IMR-90 (cell line): Measurements from ENCODE around the gene PODXL. TPM values are rescaled to one million over a fixed set of nuclear protein-coding genes. Genes with fewer than 3 reads are reported as not detected.

Experiments
- ATAC-seq: fragments of 200-7000 bp; cut with Tn5 transposase; 2 replicates; pipeline ENCODE4 v1.9.1; 2020; ENCODE audit warnings: low read depth, mild to moderate bottlenecking, moderate library complexity
- BruUV-seq: library from RNA; stranded (reverse); fragments of 400-500 nt; replicated peaks from 2 replicates; lab custom pipeline; 2021; lab: Mats Ljungman, UMichigan
- CTCF ChIA-PET: fragments of 300-600 bp; formaldehyde crosslinking; extraction: SDS; loops from one replicate; lab custom pipeline; 2021; ENCODE audit warnings: antibody characterized with exemption; lab: Yijun Ruan, JAX
- POLR2A ChIA-PET: fragments of 300-600 bp; sonication (Branson Sonifier 250); formaldehyde crosslinking; loops from one replicate; lab custom pipeline; 2022; ENCODE audit warnings: antibody characterized with exemption; ENCODE audit not compliant: unreplicated experiment; lab: Charles Lee
- DNase-seq: peaks from one replicate; pipeline ENCODE4 v3.0.0; 2013
- H2AFZ ChIP-seq: replicated peaks from 2 replicates; pipeline ENCODE3; 2013; ENCODE audit warnings: low read length, mild to moderate bottlenecking; ENCODE audit not compliant: poor library complexity
- H2AK5ac ChIP-seq: 2 replicates; pipeline ENCODE4 v1.6.1; 2013; ENCODE audit warnings: low read depth, low read length, inconsistent platforms
- H2AK9ac ChIP-seq: replicated peaks from 2 replicates; pipeline ENCODE3; 2013; ENCODE audit warnings: mild to moderate bottlenecking, low read depth, low read length, moderate library complexity; ENCODE audit not compliant: poor library complexity
- H2BK120ac ChIP-seq: 2 replicates; pipeline ENCODE4 v1.6.1; 2013; ENCODE audit warnings: low read depth, low read length, inconsistent platforms
- H2BK15ac ChIP-seq: 3 replicates; pipeline ENCODE4 v1.6.1; 2013; ENCODE audit warnings: low read depth, low read length, inconsistent platforms
- H2BK20ac ChIP-seq: 2 replicates; pipeline ENCODE4 v1.6.1; 2013; ENCODE audit warnings: low read depth, mild to moderate bottlenecking, inconsistent platforms, low read length, moderate library complexity
- H2BK5ac ChIP-seq: 2 replicates; pipeline ENCODE4 v1.6.1; 2013; ENCODE audit warnings: mild to moderate bottlenecking, low read depth, low read length, inconsistent platforms; ENCODE audit not compliant: poor library complexity, severe bottlenecking
- H3K14ac ChIP-seq: replicated peaks from 2 replicates; pipeline ENCODE4 v1.6.1; 2013; ENCODE audit warnings: low read depth, low read length, inconsistent platforms
- H3K18ac ChIP-seq: 2 replicates; pipeline ENCODE4 v1.6.1; 2013; ENCODE audit warnings: low read depth, low read length, control low read depth
- H3K23ac ChIP-seq: 2 replicates; pipeline ENCODE4 v1.6.1; 2013; ENCODE audit warnings: low read depth, low read length, inconsistent platforms
- H3K27ac ChIP-seq: 2 replicates; pipeline ENCODE4 v1.5.1; 2013; ENCODE audit warnings: mild to moderate bottlenecking, control low read depth, low read length; ENCODE audit not compliant: insufficient read depth
- H3K27me3 ChIP-seq: 2 replicates; pipeline ENCODE4 v1.6.1; 2013; ENCODE audit warnings: low read length; ENCODE audit not compliant: control insufficient read depth, insufficient read depth
- H3K36me3 ChIP-seq: 2 replicates; pipeline ENCODE4 v1.6.1; 2013; ENCODE audit warnings: low read length, mixed read lengths; ENCODE audit not compliant: control insufficient read depth, insufficient read depth
- H3K4ac ChIP-seq: 2 replicates; pipeline ENCODE4 v1.6.1; 2013; ENCODE audit warnings: low read depth, low read length, inconsistent platforms
- H3K4me1 ChIP-seq: 2 replicates; pipeline ENCODE4 v1.6.1; 2013; ENCODE audit warnings: low read length, mixed read lengths; ENCODE audit not compliant: control insufficient read depth, insufficient read depth
- H3K4me2 ChIP-seq: 2 replicates; pipeline ENCODE4 v1.6.1; 2013; ENCODE audit warnings: low read depth, mild to moderate bottlenecking, control low read depth, low read length, moderate library complexity
- H3K4me3 ChIP-seq: 2 replicates; pipeline ENCODE4 v1.5.1; 2013; ENCODE audit warnings: low read depth, mild to moderate bottlenecking, control low read depth, low read length, moderate library complexity; ENCODE audit not compliant: insufficient read depth
- H3K56ac ChIP-seq: 2 replicates; pipeline ENCODE4 v1.6.1; 2013; ENCODE audit warnings: low read length, inconsistent platforms; ENCODE audit not compliant: insufficient read depth; ENCODE audit errors: extremely low read depth
- H3K79me1 ChIP-seq, 2 experiments: 2 replicates each; pipeline ENCODE4 v1.6.1; 2013; ENCODE audit warnings: low read length in 2 of 2, inconsistent platforms in 1 of 2, low read depth in 1 of 2
- H3K9ac ChIP-seq: 2 replicates; pipeline ENCODE4 v1.6.1; 2013; ENCODE audit warnings: low read depth, low read length, control low read depth
- H3K9me1 ChIP-seq: 2 replicates; pipeline ENCODE4 v1.6.1; 2013; ENCODE audit warnings: low read length, inconsistent platforms; ENCODE audit not compliant: insufficient read depth
- H3K9me3 ChIP-seq: 2 replicates; pipeline ENCODE4 v1.6.1; 2013; ENCODE audit warnings: low read length; ENCODE audit not compliant: control insufficient read depth, insufficient read depth
- H4K20me1 ChIP-seq: 2 replicates; pipeline ENCODE4 v1.6.1; 2013; ENCODE audit warnings: low read length, inconsistent platforms; ENCODE audit not compliant: insufficient read depth
- H4K5ac ChIP-seq: 2 replicates; pipeline ENCODE4 v1.6.1; 2013; ENCODE audit warnings: mild to moderate bottlenecking, low read depth, low read length, control low read depth
- H4K8ac ChIP-seq, 2 experiments: 2 replicates each; pipeline ENCODE4 v1.6.1; 2013; ENCODE audit warnings: low read depth in 2 of 2, low read length in 2 of 2, control low read depth in 1 of 2, inconsistent platforms in 1 of 2
- H4K91ac ChIP-seq: 2 replicates; pipeline ENCODE4 v1.6.1; 2013; ENCODE audit warnings: low read depth, low read length, inconsistent platforms; ENCODE audit not compliant: insufficient read depth
- RCOR1 ChIP-seq: IDR thresholded peaks from 2 replicates; pipeline ENCODE4 v1.6.1; 2012; ENCODE audit warnings: mild to moderate bottlenecking, low read length, improper control_type of control experiment; ENCODE audit not compliant: insufficient replicate concordance
- WGBS, 2 experiments: methylation state at CpG; one replicate each; pipeline versions ENCODE4 v1.1.5 to v1.1.7; 2013; ENCODE audit warnings: missing lambda C conversion rate in 2 of 2; ENCODE audit not compliant: insufficient read length in 1 of 2; ENCODE audit errors: extremely low coverage in 2 of 2; 5-methylcytosine and 5-hydroxymethylcytosine counted together
- dilution Hi-C: fragments of 300-500 bp; cut with HindIII; formaldehyde crosslinking; loops from one replicate; pipeline ENCODE4 v1.14.3; 2018; ENCODE audit warnings: low sequenced_read_pairs; ENCODE audit not compliant: unreplicated experiment
- in situ Hi-C: fragments of 300-500 bp; cut with MboI; formaldehyde crosslinking; loops from 3 replicates; pipeline ENCODE4 v1.14.3; 2019; ENCODE audit warnings: low sequenced_read_pairs, inconsistent platforms, mixed read lengths
- intact Hi-C: fragments of 100-400 bp; cut with micrococcal nuclease; formaldehyde crosslinking; loops from 2 replicates; pipeline ENCODE4 v1.10.0; 2022
- polyA plus RNA-seq, 3 experiments: library from polyadenylated mRNA; depleted of rRNA; stranded (reverse); fragments of >200 nt; gene quantifications; 2 replicates each; pipeline ENCODE4 v1.2.3, GENCODE V29; 2012; ENCODE audit warnings: low replicate concordance in 1 of 3
- total RNA-seq: library from RNA; depleted of rRNA; stranded (reverse); fragments of >200 nt; gene quantifications from 2 replicates; pipeline ENCODE4 v1.2.3, GENCODE V29; 2012

Gene PODXL
- total and polyA plus RNA-seq, 2 of the 4 experiments (the other 2 are of a cell fraction), result 1.3 to 3.8 TPM

DNA sequence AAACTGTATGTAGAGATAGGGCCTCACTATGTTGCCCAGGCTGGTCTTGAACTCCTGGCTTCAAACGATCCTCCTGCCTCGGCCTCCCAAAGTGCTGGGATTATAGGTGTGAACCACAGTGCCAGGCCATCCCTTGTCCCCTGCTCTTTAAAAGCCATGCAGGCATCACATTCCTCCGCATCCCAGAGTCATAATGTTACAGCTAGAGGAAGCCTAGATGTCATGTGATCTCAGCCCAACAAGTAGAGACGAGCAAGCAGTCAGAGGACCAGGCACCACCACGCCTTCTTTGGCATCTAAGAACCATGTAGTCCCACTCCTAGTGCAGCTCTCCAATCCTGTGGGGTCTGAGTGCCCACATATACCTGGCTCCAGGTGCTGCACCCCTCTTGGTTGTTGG is 13.1 kb downstream of the PODXL start:
- Histone ChIP-seq H3K9me1 (peaks cover 15% of the 10 kb centered on the region), H3K9me3 (no peaks in the 10 kb centered on the region), H2AFZ (no peak overlapping the region), H4K5ac (no peak overlapping the region), H2BK120ac (no peak overlapping the region), H2AK9ac (no peak overlapping the region), H3K4me3 (no peak overlapping the region), H3K79me1 (peaks cover 5 to 42% of the 10 kb centered on the region in 2 experiments; a peak in 3 of 4 replicates), H2AK5ac (no peak overlapping the region), H2BK5ac (no peak overlapping the region), H4K8ac (no peak overlapping the region), H2BK15ac (no peak overlapping the region), H4K20me1 (no peaks in the 10 kb centered on the region), H3K4me2 (no peak overlapping the region), H3K27ac (no peak overlapping the region), H2BK20ac (no peak overlapping the region), H3K36me3 (no peaks in the 10 kb centered on the region), H3K4me1 (peaks cover 6% of the 10 kb centered on the region), H3K4ac (no peak overlapping the region), H3K14ac (no peak overlapping the region), H3K56ac (no peak overlapping the region), H4K91ac (no peak overlapping the region), H3K9ac (no peak overlapping the region), H3K18ac (no peak overlapping the region), H3K27me3 (no peaks in the 10 kb centered on the region), H3K23ac (no peak overlapping the region)
- BruUV-seq, result no TSS peak
- no peak for ATAC-seq
- in situ Hi-C loops (loop anchor here (10.0 kb wide), 1 partner anchor 112 kb away; no protein-coding TSS in a partner anchor), intact Hi-C loops (no loop called here), dilution Hi-C loops (no loop called here)
- TF ChIP-seq RCOR1, result no peak
- CTCF ChIA-PET, result no interaction called here
- POLR2A ChIA-PET, result no interaction called here
- WGBS, 2 experiments, result no CpG with 5 or more reads among the region's 5 CpGs
- DNase-seq, result no peak
